Transverse colon (tissue), 4 donors: ENCODE measurements around the gene SLC38A6. TPM values are rescaled to one million over a fixed set of nuclear protein-coding genes. Genes with fewer than 3 reads are reported as not detected.
A peak's percentile ranks its signal among the peaks of the same experiment; 100 is the strongest.

ENCODE experiments used
- DNase-seq: peaks from one replicate; pipeline ENCODE4 v3.0.0-alpha.2; 2019
- H3K27ac ChIP-seq, 4 donors: fragments of 200-600 bp; sonication (generic); 2 replicates each; pipeline ENCODE4 v1.5.1; 2016 to 2018; ENCODE audit warnings: inconsistent platforms in 4 of 4
- H3K27me3 ChIP-seq: fragments of 200-600 bp; sonication (generic); 2 replicates; pipeline ENCODE4 v1.5.1; 2017; ENCODE audit warnings: inconsistent platforms
- H3K36me3 ChIP-seq, 4 donors: fragments of 200-600 bp; sonication (generic); 2 replicates each; pipeline ENCODE4 v1.5.1; 2017 to 2019; ENCODE audit warnings: inconsistent platforms in 4 of 4
- H3K4me1 ChIP-seq, 4 donors: fragments of 200-600 bp; sonication (generic); 2 replicates each; pipeline ENCODE4 v1.5.1; 2017 to 2020; ENCODE audit warnings: inconsistent platforms in 4 of 4
- H3K4me3 ChIP-seq, 4 donors: fragments of 200-600 bp; sonication (generic); 1 replicate in 1 of 4; 2 replicates in 3 of 4; pipeline versions ENCODE4 v1.5.1 to v1.6.1; 2017 to 2019; ENCODE audit warnings: inconsistent platforms in 4 of 4
- H3K9me3 ChIP-seq, 2 donors: fragments of 200-600 bp; sonication (generic); 2 replicates each; pipeline ENCODE4 v1.5.1; 2017 to 2019; ENCODE audit warnings: inconsistent platforms in 2 of 2
- EP300 ChIP-seq: sonication (generic); formaldehyde crosslinking; IDR thresholded peaks from one replicate; pipeline ENCODE4 v1.6.1; 2017; ENCODE audit warnings: antibody characterized with exemption, low read depth
- POLR2A ChIP-seq: fragments of 450-650 bp; IDR thresholded peaks from one replicate; pipeline ENCODE4 v1.6.1; 2016; ENCODE audit warnings: antibody characterized with exemption, mild to moderate bottlenecking, moderate library complexity
- POLR2AphosphoS5 ChIP-seq, 3 donors: sonication (generic); formaldehyde crosslinking; IDR thresholded peaks; one replicate each; pipeline ENCODE4 v1.6.1; 2016; ENCODE audit warnings: antibody characterized with exemption in 3 of 3
- WGBS, 2 donors: methylation state at CpG; one replicate each; pipeline ENCODE4 v1.1.5; 2018; ENCODE audit warnings: low coverage in 1 of 2; 5-methylcytosine and 5-hydroxymethylcytosine counted together
- in situ Hi-C, 4 donors: fragments of 200-750 bp; cut with MboI; loops; one replicate each; pipeline versions ENCODE4 v1.15.0 to v1.15.1; 2017; ENCODE audit warnings: low sequenced_read_pairs in 3 of 4, low pct_ligation_motif_present in 1 of 4, low pct_unique_long_range_greater_than_20kb in 1 of 4
- intact Hi-C: fragments of 100-400 bp; cut with DNase I; formaldehyde crosslinking; loops from one replicate; pipeline ENCODE4 v1.15.1; 2023; ENCODE audit warnings: low total_unique reads
- total RNA-seq, 4 donors: library from RNA; depleted of rRNA; stranded (reverse); fragments of >200 nt; gene quantifications; one replicate each; pipeline ENCODE4 v1.1.0, GENCODE V29; 2016
- TF ChIP-seq, protein P1 (sequence below), 5 experiments: fragments of 200-600 bp in 3 of 5; fragments of 450-650 bp in 2 of 5; sonication (generic) in 3 of 5; IDR thresholded peaks; 1 replicate in 2 of 5; 2 replicates in 3 of 5; pipeline ENCODE4 v1.5.1; 2016 to 2017; ENCODE audit warnings: antibody characterized with exemption in 5 of 5, inconsistent platforms in 3 of 5, mild to moderate bottlenecking in 2 of 5, moderate library complexity in 1 of 5

SLC38A6 gene
- total RNA-seq, 4 donors from 2014 or later, result 7.9 to 20.6 (median 10.0) TPM; not detected in 1

DNA sequence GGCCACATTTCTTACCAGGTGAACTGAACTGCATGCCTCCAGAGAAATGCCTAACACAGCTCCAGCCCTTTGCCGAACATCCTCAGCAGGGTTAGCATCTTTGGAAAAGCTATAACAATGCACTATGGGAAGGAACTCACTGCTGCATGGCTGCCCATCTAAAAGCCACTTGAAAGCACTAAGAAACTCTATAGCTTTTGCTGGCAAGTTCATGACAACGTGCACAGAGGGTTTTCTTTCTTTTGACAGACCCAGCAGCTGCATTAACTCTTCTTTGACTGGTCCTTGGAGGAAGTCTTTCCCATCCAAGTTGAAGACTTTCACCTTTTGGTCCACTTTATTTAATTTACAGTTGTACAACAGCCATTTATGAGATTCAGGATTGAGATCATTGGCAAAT is 5.5 kb upstream of the SLC38A6 start:
- WGBS, 2 donors, result 38 to 52% methylated on average over 1 to 2 of the region's 2 CpGs
- H3K36me3 ChIP-seq, result no peaks in the 10 kb centered on the region
- no peaks in the 10 kb centered on the region for H3K9me3 ChIP-seq
- peaks cover 0 to 18% (median 7%) of the 10 kb centered on the region in 4 donors for H3K4me1 ChIP-seq
- no peak overlapping the region for H3K4me3 ChIP-seq
- no peaks in the 10 kb centered on the region for H3K27me3 ChIP-seq
- H3K27ac ChIP-seq, result no peak overlapping the region
- DNase-seq, result no peak
- in situ Hi-C loops, result no loop called here
- no peak for TF ChIP-seq EP300
- TF ChIP-seq POLR2AphosphoS5 (IDR thresholded peaks at IDR 0.05), result no peak
- TF ChIP-seq, protein P1, sequence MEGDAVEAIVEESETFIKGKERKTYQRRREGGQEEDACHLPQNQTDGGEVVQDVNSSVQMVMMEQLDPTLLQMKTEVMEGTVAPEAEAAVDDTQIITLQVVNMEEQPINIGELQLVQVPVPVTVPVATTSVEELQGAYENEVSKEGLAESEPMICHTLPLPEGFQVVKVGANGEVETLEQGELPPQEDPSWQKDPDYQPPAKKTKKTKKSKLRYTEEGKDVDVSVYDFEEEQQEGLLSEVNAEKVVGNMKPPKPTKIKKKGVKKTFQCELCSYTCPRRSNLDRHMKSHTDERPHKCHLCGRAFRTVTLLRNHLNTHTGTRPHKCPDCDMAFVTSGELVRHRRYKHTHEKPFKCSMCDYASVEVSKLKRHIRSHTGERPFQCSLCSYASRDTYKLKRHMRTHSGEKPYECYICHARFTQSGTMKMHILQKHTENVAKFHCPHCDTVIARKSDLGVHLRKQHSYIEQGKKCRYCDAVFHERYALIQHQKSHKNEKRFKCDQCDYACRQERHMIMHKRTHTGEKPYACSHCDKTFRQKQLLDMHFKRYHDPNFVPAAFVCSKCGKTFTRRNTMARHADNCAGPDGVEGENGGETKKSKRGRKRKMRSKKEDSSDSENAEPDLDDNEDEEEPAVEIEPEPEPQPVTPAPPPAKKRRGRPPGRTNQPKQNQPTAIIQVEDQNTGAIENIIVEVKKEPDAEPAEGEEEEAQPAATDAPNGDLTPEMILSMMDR (IDR thresholded peaks at IDR 0.05), result no peak
- TF ChIP-seq POLR2A, result no peak
- intact Hi-C loops, result no loop called here

DNA sequence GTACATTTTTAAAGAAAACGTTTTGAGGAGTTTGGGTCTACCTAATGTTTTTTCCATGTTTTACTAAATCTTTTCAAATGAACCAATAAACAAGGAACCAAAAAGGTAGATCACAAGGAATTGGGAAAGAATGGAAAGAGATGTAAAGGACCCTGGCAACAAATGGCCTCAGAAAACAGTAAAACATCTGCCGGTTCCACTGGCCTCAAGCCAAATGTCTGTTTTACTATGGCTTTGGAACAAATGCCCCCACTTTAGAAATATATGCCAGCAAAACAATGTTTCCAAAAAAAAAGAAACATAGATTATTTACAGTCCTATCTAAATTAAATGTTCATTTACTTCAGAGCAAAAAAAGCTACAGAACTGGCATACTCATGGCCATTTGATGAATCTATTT is 3.2 kb upstream of the SLC38A6 start:
- Histone ChIP-seq H3K36me3 (no peaks in the 10 kb centered on the region), H3K4me3 (no peak overlapping the region), H3K27me3 (no peaks in the 10 kb centered on the region), H3K4me1 (peaks cover 5 to 27% (median 9%) of the 10 kb centered on the region in 4 donors), H3K9me3 (no peaks in the 10 kb centered on the region), H3K27ac (no peak overlapping the region)
- in situ Hi-C loops (no loop called here), intact Hi-C loops (no loop called here)
- no peak for TF ChIP-seq EP300
- TF ChIP-seq, protein P1 (IDR thresholded peaks at IDR 0.05), result no peak
- TF ChIP-seq POLR2A, result no peak
- TF ChIP-seq POLR2AphosphoS5 (IDR thresholded peaks at IDR 0.05), result no peak
- no peak for DNase-seq
- WGBS, 2 donors, result 46 to 53% methylated on average over 2 of the region's 2 CpGs

DNA sequence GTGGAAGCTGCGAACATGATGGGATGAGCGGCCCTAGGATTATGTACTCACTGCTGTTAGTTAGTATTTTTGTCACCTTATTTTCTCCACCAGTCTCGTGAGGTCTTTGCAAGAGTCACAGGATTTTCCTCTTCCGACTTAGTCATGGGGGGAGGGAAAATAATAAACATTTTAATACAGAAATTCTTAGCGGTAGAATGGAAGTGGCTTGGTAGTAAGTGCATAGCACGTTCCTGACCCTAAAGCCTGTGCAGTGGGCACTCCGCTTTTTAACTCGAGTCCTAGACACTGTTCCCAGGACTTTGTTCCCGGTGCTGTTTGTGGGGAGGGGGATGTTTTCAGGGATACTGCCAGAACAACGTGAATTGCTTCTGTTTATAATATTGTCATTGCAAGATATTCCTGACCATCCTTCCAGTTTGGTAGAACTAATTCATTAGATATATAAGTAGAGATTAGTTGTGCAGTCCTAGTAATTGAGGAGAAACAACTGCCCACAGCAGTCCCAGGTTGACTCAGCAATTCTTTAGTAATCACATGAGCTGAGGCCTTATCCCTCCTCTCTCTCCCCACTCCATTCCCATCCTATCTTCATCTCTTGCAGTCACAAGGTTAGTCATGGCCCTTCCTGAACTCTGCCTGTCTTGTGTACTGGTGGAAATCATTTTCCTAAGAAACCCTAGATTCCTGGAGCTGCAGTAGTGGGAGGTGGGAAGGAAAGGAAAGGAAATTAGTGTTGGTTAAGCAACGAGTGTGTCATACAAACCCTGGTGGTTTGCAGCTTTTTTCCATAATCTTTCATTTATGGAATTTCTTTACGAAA is 799 bp downstream of the SLC38A6 start:
- DNase-seq, result no peak
- H3K36me3 ChIP-seq, result no peaks in the 10 kb centered on the region
- in situ Hi-C loops, result no loop called here
- intact Hi-C loops, result no loop called here
- H3K9me3 ChIP-seq, result no peaks in the 10 kb centered on the region
- peak overlapping the region; percentile 80 to 88 (median 84) for H3K27ac ChIP-seq
- TF ChIP-seq POLR2A (no peak), EP300 (no peak), POLR2AphosphoS5 (IDR thresholded peaks at IDR 0.05) (no peak)
- TF ChIP-seq, protein P1 (IDR thresholded peaks at IDR 0.05), result no peak
- no peaks in the 10 kb centered on the region for H3K27me3 ChIP-seq
- peaks cover 5 to 27% (median 9%) of the 10 kb centered on the region in 4 donors for H3K4me1 ChIP-seq
- 11 to 12% methylated on average over 9 to 12 of the region's 12 CpGs for WGBS, 2 donors
- H3K4me3 ChIP-seq, result peak overlapping the region; percentile 56 to 92 (median 65)

DNA sequence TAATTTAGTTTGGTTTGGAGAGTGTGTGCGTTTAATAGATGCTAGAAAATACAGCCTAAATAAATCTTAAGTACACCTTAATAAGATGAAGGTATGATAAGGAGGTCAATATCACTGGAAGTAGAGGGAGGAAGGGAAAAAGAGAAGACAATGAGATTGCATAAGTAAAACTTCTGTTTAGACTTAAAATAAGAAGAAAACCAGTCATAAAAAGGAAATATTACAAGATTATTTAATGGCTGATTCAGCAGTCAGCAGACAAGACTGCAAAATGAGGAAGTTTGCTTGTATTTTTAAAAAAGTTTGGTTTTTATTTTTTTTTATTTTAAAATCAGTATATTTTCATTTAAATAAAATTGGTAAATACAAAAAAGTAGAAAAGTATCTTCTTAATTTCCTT is 3.2 kb downstream of the SLC38A6 start:
- no peaks in the 10 kb centered on the region for H3K27me3 ChIP-seq
- no peak for TF ChIP-seq POLR2A
- no peak for TF ChIP-seq EP300
- no peak for TF ChIP-seq POLR2AphosphoS5 (IDR thresholded peaks at IDR 0.05)
- TF ChIP-seq, protein P1 (IDR thresholded peaks at IDR 0.05), result no peak
- in situ Hi-C loops, result no loop called here

More for the DNA sequence above, 3.2 kb downstream of the SLC38A6 start:
- intact Hi-C loops, result no loop called here
- Histone ChIP-seq H3K36me3 (no peaks in the 10 kb centered on the region), H3K27ac (no peak overlapping the region), H3K4me3 (no peak overlapping the region), H3K9me3 (no peaks in the 10 kb centered on the region), H3K4me1 (peaks cover 5 to 14% (median 9%) of the 10 kb centered on the region in 4 donors)
- no peak for DNase-seq
- WGBS, 2 donors, result 88 to 89% methylated on average over 1 of the region's 1 CpG
